ENCODE measurements around the gene LRP1B.

The LRP1B gene

DNA sequence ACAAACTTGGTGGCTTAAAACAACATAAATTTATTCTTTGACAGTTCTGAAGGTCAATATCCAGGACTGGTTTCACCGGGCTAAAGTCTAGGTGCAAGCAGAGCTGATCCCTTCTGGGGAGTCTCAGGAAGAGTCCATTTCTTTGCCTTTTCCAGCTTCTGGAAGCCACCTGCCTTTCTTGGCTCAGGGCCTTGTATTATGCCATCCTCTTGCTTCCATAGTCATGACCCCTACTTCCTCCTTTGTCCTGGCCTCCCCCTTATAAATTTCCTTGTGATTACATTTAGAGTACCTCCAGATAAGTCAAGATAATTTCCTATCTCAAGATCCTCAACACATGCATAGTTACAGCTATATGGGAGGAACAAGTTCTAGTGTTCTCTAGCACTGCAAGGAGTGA is 1089.5 kb downstream of the LRP1B start:
- TF ChIP-seq CTCF (IDR thresholded peaks at IDR 0.05; ENCODE audit: control extremely low read depth, extremely low read depth, low read depth, missing control alignments) = no peak
- CTCF ChIA-PET = interaction anchor here (1.2 kb wide), 1 partner anchor 15 kb away, joined by 4 read pairs; no protein-coding TSS in a partner anchor
- DNase-seq (ENCODE audit: extremely low spot score) = no peak
- POLR2A ChIA-PET = no interaction called here

DNA sequence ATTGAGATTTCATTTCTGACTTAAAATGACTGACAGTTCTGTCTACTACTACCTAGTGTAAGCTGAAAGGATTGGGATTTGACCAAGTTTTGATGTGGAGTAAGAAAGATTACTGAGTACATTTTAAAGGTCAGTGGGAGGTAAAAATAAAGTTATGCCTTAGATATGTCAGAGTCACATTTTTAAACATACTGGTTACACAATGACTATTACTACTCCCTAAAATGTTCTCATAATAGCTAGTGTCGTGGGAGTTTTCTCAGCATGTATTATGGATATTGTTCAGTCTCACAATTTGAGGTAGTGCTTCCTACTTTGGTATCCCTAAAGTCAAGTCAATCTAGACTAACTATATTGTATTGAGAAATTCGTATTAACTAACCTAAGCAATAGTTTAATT is 1092.5 kb downstream of the LRP1B start:
- POLR2A ChIA-PET = no interaction called here
- DNase-seq (ENCODE audit: extremely low spot score) = no peak
- no peak for TF ChIP-seq CTCF (IDR thresholded peaks at IDR 0.05; ENCODE audit: control extremely low read depth, extremely low read depth, low read depth, missing control alignments)
- CTCF ChIA-PET = no interaction called here

- TF ChIP-seq CTCF (IDR thresholded peaks at IDR 0.05; ENCODE audit: control extremely low read depth, extremely low read depth, low read depth, missing control alignments) = no peak
- POLR2A ChIA-PET = no interaction called here
- no peak for DNase-seq (ENCODE audit: extremely low spot score)
- CTCF ChIA-PET = no interaction called here
These were observed 1093.5 kb downstream of the LRP1B start for GRCh38 chr2:141037361-141037760.

DNA sequence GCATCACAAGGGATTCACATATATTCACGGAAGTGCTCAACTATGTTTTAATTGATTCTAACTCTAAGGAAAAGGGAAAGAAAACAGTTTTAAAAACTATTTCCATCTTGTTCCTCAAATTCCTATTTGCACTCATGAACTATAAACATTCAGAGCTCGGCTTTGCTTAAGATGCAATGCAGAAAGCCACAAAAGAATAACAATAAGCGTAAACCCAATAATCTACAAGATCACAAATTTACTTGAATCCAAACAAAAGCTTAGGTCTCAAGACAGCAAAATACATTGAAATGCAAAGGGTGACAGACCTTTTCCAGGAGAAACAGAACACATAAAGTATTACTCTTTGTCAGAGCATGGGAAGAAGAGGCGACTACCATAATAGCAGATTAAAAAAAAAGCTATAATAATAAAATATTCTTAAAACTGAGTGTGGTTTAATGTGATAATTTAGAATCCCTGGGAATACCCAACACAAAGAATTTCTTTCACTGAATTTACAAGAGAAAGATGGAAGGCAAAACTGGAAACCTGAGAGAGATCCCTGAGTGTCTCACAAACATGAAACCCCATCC is 1094.9 kb downstream of the LRP1B start:
- no peak for DNase-seq (ENCODE audit: extremely low spot score)
- CTCF ChIA-PET = interaction anchor here (0.9 kb wide), 1 partner anchor 17 kb away, joined by 3 read pairs; no protein-coding TSS in a partner anchor
- POLR2A ChIA-PET = no interaction called here
- no peak for TF ChIP-seq CTCF (IDR thresholded peaks at IDR 0.05; ENCODE audit: control extremely low read depth, extremely low read depth, low read depth, missing control alignments)

DNA sequence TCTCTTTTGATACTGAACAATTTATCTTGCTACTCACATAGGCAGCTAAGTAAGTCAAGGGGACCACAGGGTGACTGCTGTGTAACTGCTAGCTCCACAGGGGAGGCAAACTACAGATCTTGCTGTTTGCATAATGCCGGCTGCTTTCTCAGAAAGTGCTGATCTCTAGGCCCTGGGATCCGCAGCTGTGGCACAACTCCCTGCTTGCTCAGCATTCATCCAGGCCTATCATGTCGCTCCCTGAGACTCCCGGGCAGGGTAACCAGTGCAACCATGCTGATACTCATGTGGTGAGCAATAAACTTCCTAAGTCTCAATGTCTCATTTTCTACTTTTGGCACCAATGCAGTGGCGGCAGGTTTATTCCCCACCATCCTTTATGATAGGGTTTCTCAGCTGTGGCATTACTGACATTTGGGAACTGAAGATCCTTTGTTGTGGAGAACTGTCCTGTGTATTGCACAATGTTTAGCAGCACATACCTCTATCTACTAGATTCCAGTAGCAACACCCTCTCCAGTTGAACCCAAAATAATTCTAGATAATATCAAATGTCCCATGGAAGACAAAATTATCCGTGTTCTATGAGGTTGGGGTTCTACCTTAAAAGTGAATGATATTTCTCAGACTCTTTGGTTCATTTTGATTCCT is 1101.3 kb downstream of the LRP1B start:
- ChIA-PET CTCF (interaction anchor here (1.7 kb wide), 1 partner anchor 13 kb away, joined by 3 read pairs; no protein-coding TSS in a partner anchor), POLR2A (no interaction called here)
- DNase-seq (ENCODE audit: extremely low spot score) = no peak
- no peak for TF ChIP-seq CTCF (IDR thresholded peaks at IDR 0.05; ENCODE audit: control extremely low read depth, extremely low read depth, low read depth, missing control alignments)

GRCh38 chr2:141027221-141027620 is 1103.6 kb downstream of the LRP1B start:
- CTCF ChIA-PET = interaction anchor here (1.3 to 1.9 kb wide), 3 partner anchors 10 to 19 kb away, joined by 3 to 6 read pairs (median 4); no protein-coding TSS in a partner anchor
- DNase-seq (ENCODE audit: extremely low spot score) = no peak
- POLR2A ChIA-PET = no interaction called here
- no peak for TF ChIP-seq CTCF (IDR thresholded peaks at IDR 0.05; ENCODE audit: control extremely low read depth, extremely low read depth, low read depth, missing control alignments)

Data from GM10248 (cell line).